Endothelial cell (in vitro differentiated cells): ENCODE measurements around the gene SLC19A1. TPM values are rescaled to one million over a fixed set of nuclear protein-coding genes. Genes with fewer than 3 reads are reported as not detected.

ENCODE experiments used
- DNase-seq: peaks from one replicate; pipeline ENCODE4 v3.0.0; 2021; ENCODE audit warnings: low spot score
- H3K27ac Mint-ChIP-seq: one replicate; pipeline ENCODE4 v1.8.0; 2021; ENCODE audit warnings: mixed read lengths, inconsistent platforms; ENCODE audit not compliant: unreplicated experiment
- H3K27me3 Mint-ChIP-seq: one replicate; pipeline ENCODE4 v1.8.0; 2021; ENCODE audit warnings: mild to moderate bottlenecking, moderate library complexity, mixed read lengths, inconsistent platforms; ENCODE audit not compliant: unreplicated experiment
- H3K36me3 Mint-ChIP-seq: one replicate; pipeline ENCODE4 v1.8.0; 2021; ENCODE audit warnings: mild to moderate bottlenecking, low read depth, mixed read lengths, inconsistent platforms; ENCODE audit not compliant: unreplicated experiment
- H3K4me1 Mint-ChIP-seq: one replicate; pipeline ENCODE4 v1.8.0; 2021; ENCODE audit warnings: mild to moderate bottlenecking, mixed read lengths, inconsistent platforms; ENCODE audit not compliant: unreplicated experiment
- H3K4me3 Mint-ChIP-seq: one replicate; pipeline ENCODE4 v1.8.0; 2021; ENCODE audit warnings: mild to moderate bottlenecking, mixed read lengths, inconsistent platforms; ENCODE audit not compliant: unreplicated experiment
- H3K9me3 Mint-ChIP-seq: one replicate; pipeline ENCODE4 v1.8.0; 2021; ENCODE audit warnings: mixed read lengths, inconsistent platforms; ENCODE audit not compliant: unreplicated experiment
- total RNA-seq: library from RNA; stranded (reverse); fragmentation: NEBNext Ultra II Directional; extraction: Animal tissue kit (Norgen Biotek cat#: 25700); gene quantifications from one replicate; pipeline ENCODE4 v1.2.1, GENCODE V29; 2021; ENCODE audit not compliant: unreplicated experiment
- TF ChIP-seq, protein P1 (sequence below): fragments of 200-600 bp; sonication (generic); IDR thresholded peaks from one replicate; pipeline ENCODE4 v1.5.0; 2021; ENCODE audit warnings: antibody characterized with exemption; ENCODE audit not compliant: unreplicated experiment

SLC19A1 gene
- total RNA-seq, 1 donor from 2014 or later: 27.1 TPM

- TF ChIP-seq, protein P1, sequence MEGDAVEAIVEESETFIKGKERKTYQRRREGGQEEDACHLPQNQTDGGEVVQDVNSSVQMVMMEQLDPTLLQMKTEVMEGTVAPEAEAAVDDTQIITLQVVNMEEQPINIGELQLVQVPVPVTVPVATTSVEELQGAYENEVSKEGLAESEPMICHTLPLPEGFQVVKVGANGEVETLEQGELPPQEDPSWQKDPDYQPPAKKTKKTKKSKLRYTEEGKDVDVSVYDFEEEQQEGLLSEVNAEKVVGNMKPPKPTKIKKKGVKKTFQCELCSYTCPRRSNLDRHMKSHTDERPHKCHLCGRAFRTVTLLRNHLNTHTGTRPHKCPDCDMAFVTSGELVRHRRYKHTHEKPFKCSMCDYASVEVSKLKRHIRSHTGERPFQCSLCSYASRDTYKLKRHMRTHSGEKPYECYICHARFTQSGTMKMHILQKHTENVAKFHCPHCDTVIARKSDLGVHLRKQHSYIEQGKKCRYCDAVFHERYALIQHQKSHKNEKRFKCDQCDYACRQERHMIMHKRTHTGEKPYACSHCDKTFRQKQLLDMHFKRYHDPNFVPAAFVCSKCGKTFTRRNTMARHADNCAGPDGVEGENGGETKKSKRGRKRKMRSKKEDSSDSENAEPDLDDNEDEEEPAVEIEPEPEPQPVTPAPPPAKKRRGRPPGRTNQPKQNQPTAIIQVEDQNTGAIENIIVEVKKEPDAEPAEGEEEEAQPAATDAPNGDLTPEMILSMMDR: no peak
- peaks cover 1% of the 10 kb centered on the region for H3K27me3 Mint-ChIP-seq
- H3K4me1 Mint-ChIP-seq: no peaks in the 10 kb centered on the region
- no peaks in the 10 kb centered on the region for H3K36me3 Mint-ChIP-seq
- no peak overlapping the region for H3K4me3 Mint-ChIP-seq
- no peak overlapping the region for H3K27ac Mint-ChIP-seq
- no peak for DNase-seq
- H3K9me3 Mint-ChIP-seq: no peaks in the 10 kb centered on the region
Observed at GRCh38 chr21:45453308-45453950, 88.8 kb downstream of the SLC19A1 start.

DNA sequence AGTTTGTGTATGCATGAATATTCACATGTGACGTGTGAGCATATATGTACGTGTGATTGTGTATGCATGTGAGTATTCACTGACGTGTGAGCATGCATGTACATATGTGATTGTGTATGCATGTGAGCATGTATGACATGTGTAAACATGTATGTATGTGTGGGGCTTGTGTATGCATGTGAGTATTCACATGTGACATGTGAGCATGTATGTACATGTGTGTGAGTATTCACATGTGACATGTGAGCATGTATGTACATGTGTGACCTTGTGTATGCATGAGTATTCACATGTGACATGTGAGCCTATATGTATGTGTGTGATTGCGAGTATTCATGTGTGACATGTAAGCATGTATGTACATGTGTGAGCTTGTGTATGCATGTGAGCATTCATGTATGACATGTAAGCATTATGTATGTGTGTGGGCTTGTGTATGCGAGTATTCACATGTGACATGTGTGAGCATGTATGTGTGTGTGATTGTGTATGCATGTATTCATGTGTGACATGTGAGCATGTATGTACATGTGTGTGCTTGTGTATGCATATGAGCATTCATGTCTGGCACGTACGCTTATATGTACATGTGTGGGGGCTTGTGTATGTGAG, 89.4 kb downstream of the SLC19A1 start:
- no peaks in the 10 kb centered on the region for H3K9me3 Mint-ChIP-seq
- no peak overlapping the region for H3K27ac Mint-ChIP-seq
- H3K4me1 Mint-ChIP-seq: no peaks in the 10 kb centered on the region
- peaks cover 2% of the 10 kb centered on the region for H3K27me3 Mint-ChIP-seq
- TF ChIP-seq, protein P1: no peak
- H3K4me3 Mint-ChIP-seq: no peak overlapping the region
- no peak for DNase-seq
- no peaks in the 10 kb centered on the region for H3K36me3 Mint-ChIP-seq

GRCh38 chr21:45451771-45452182, 90.5 kb downstream of the SLC19A1 start:
- TF ChIP-seq, protein P1: no peak
- Mint-ChIP-seq H3K27me3 (peaks cover 2% of the 10 kb centered on the region), H3K36me3 (no peaks in the 10 kb centered on the region), H3K4me1 (no peaks in the 10 kb centered on the region), H3K4me3 (no peak overlapping the region), H3K27ac (no peak overlapping the region), H3K9me3 (no peaks in the 10 kb centered on the region)
- DNase-seq: no peak

DNA sequence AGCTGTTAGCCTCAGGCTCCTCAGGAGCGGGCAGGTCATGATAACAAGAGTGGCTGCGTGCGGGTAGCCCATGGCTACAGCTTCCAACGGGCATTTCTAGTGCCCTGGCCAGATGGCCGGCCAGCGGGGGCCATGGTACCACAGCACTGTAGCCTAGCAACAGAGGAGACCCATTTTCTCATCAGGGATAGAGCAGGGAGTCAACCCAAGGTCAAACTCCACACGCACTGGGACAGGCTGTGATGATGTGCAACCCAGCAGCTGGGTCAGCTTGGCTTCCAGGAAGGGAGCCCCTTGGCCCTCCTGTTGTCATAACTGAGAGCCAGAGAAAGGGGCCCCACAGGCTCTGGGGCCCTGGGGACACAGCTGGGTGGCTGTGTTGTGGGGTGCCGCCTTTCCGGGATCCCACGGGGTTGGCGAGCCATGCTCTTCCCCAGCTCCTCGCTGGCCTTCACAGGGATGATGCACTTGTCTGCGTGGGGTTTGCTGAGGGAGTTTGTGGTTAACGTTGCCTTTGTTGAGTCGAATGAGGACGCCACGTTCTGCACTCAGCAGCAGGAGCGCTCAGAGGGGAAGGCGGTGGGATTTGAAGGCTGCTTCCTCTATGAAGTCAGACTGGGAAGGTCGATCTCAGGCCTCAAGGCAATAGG, 91.0 kb downstream of the SLC19A1 start:
- TF ChIP-seq, protein P1: no peak
- Mint-ChIP-seq H3K27ac (no peak overlapping the region), H3K9me3 (no peaks in the 10 kb centered on the region), H3K4me3 (no peak overlapping the region), H3K27me3 (peaks cover 2% of the 10 kb centered on the region), H3K4me1 (no peaks in the 10 kb centered on the region), H3K36me3 (no peaks in the 10 kb centered on the region)
- DNase-seq: no peak
